ENCODE results near the gene RAB11FIP3.

Gene RAB11FIP3

GRCh38 chr16:533391-534123 is 108.1 kb downstream of the RAB11FIP3 start:
- Histone ChIP-seq H3K9ac (ENCODE audit: low read length) (no peak overlapping the region), H4K20me1 (ENCODE audit: insufficient read depth, low read length) (peaks cover 6% of the 10 kb centered on the region; the same call in 1 of the 2 replicates), H3F3A (ENCODE audit: insufficient read depth, low read length) (no peaks in the 10 kb centered on the region), H3K79me2 (ENCODE audit: low read length) (peaks cover 96% of the 10 kb centered on the region), H2AFZ (ENCODE audit: low read length) (no peak overlapping the region), H3K4me2 (ENCODE audit: low read depth, low read length) (no peak overlapping the region), H3K36me3 (replicated peaks; ENCODE audit: insufficient read depth, low read length) (no peaks in the 10 kb centered on the region), H3K27ac (ENCODE audit: low read length) (no peak overlapping the region), H3K9me3 (replicated peaks; ENCODE audit: insufficient read depth, low read length) (no peaks in the 10 kb centered on the region), H3K9me2 (replicated peaks; ENCODE audit: insufficient read depth, low read length) (no peaks in the 10 kb centered on the region), H3K4me1 (ENCODE audit: low read length) (no peaks in the 10 kb centered on the region; the same call in 1 of the 2 replicates), H3K27me3 (replicated peaks; ENCODE audit: insufficient read depth, low read length) (no peaks in the 10 kb centered on the region), H3K4me3 (ENCODE audit: low read length) (no peak overlapping the region)
- TF ChIP-seq EZH2 (optimal IDR thresholded peaks at IDR 0.05; ENCODE audit: low read depth, low read length) (no peak), EZH2phosphoT487 (IDR thresholded peaks at IDR 0.05; ENCODE audit: low read length) (no peak), CTCF (IDR thresholded peaks at IDR 0.05; ENCODE audit: low read length) (no peak)
- no peak for DNase-seq

GRCh38 chr16:534135-534534 is 108.7 kb downstream of the RAB11FIP3 start:
- Histone ChIP-seq H3K4me2 (ENCODE audit: low read depth, low read length) (no peak overlapping the region), H3F3A (ENCODE audit: insufficient read depth, low read length) (no peaks in the 10 kb centered on the region), H3K9me2 (replicated peaks; ENCODE audit: insufficient read depth, low read length) (no peaks in the 10 kb centered on the region), H3K36me3 (replicated peaks; ENCODE audit: insufficient read depth, low read length) (no peaks in the 10 kb centered on the region), H4K20me1 (ENCODE audit: insufficient read depth, low read length) (peaks cover 6% of the 10 kb centered on the region; the same call in 1 of the 2 replicates), H3K9me3 (replicated peaks; ENCODE audit: insufficient read depth, low read length) (no peaks in the 10 kb centered on the region), H3K9ac (ENCODE audit: low read length) (no peak overlapping the region), H3K4me3 (ENCODE audit: low read length) (no peak overlapping the region), H2AFZ (ENCODE audit: low read length) (no peak overlapping the region), H3K27me3 (replicated peaks; ENCODE audit: insufficient read depth, low read length) (no peaks in the 10 kb centered on the region), H3K79me2 (ENCODE audit: low read length) (peaks cover 95% of the 10 kb centered on the region), H3K27ac (ENCODE audit: low read length) (no peak overlapping the region), H3K4me1 (ENCODE audit: low read length) (no peaks in the 10 kb centered on the region; the same call in 1 of the 2 replicates)
- TF ChIP-seq EZH2 (optimal IDR thresholded peaks at IDR 0.05; ENCODE audit: low read depth, low read length) (no peak), CTCF (IDR thresholded peaks at IDR 0.05; ENCODE audit: low read length) (no peak), EZH2phosphoT487 (IDR thresholded peaks at IDR 0.05; ENCODE audit: low read length) (no peak)
- DNase-seq = no peak

DNA sequence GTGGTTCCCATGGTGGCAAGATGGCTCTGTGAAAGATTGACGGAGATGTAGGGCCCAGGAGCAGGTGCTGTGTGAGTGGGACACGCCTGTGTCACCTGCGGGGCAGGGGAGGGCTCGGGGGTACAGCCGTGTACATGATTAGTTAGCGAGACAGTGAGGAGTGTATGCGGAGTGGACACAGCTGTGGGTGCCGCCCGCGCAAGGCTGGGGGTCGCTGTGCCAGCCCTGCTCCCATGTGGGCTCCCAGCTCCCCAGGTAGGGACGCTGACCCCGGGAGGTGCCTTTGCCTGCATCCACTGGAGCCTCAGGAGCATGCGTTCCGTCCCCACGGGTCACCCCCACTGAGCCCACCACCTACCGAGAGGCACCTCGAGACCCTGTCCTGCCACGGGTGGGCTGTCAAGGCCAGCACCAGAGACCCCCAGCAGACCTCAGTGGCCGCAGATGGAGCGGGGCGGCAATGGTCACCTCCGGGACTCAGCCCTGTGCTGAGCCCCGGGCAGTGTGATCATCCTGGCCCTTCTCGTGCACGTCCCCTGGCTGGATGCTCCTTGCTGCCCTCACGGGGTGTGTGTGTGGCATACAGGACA is 109.5 kb downstream of the RAB11FIP3 start:
- no peak overlapping the region for H3K4me2 ChIP-seq (ENCODE audit: low read depth, low read length)
- H3K79me2 ChIP-seq (ENCODE audit: low read length) = peaks cover 95% of the 10 kb centered on the region
- H3K36me3 ChIP-seq (replicated peaks; ENCODE audit: insufficient read depth, low read length) = no peaks in the 10 kb centered on the region
- TF ChIP-seq EZH2phosphoT487 (IDR thresholded peaks at IDR 0.05; ENCODE audit: low read length) (no peak), CTCF (IDR thresholded peaks at IDR 0.05; ENCODE audit: low read length) (no peak), EZH2 (optimal IDR thresholded peaks at IDR 0.05; ENCODE audit: low read depth, low read length) (no peak)
- H3K4me3 ChIP-seq (ENCODE audit: low read length) = no peak overlapping the region
- DNase-seq = no peak
- H3K27me3 ChIP-seq (replicated peaks; ENCODE audit: insufficient read depth, low read length) = no peaks in the 10 kb centered on the region
- H3K4me1 ChIP-seq (ENCODE audit: low read length) = no peaks in the 10 kb centered on the region
- no peaks in the 10 kb centered on the region for H3K9me2 ChIP-seq (replicated peaks; ENCODE audit: insufficient read depth, low read length)
- H3K27ac ChIP-seq (ENCODE audit: low read length) = no peak overlapping the region
- no peak overlapping the region for H2AFZ ChIP-seq (ENCODE audit: low read length)
- no peaks in the 10 kb centered on the region for H4K20me1 ChIP-seq (ENCODE audit: insufficient read depth, low read length)
- no peak overlapping the region for H3K9ac ChIP-seq (ENCODE audit: low read length)
- no peaks in the 10 kb centered on the region for H3F3A ChIP-seq (ENCODE audit: insufficient read depth, low read length)
- H3K9me3 ChIP-seq (replicated peaks; ENCODE audit: insufficient read depth, low read length) = no peaks in the 10 kb centered on the region
